Smooth muscle cell (in vitro differentiated cells): Measurements from ENCODE around the gene PFKFB4. TPM values are rescaled to one million over a fixed set of nuclear protein-coding genes. Genes with fewer than 3 reads are reported as not detected.
A peak's percentile ranks its signal among the peaks of the same experiment; 100 is the strongest.

Experiments
- DNase-seq: peaks from one replicate; lab custom pipeline; 2025; ENCODE audit not compliant: unreplicated experiment; lab: John Stamatoyannopoulos, UW
- H2AFZ ChIP-seq: fragments of 200-600 bp; sonication (generic); 2 replicates; pipeline ENCODE4 v1.6.0; 2016; ENCODE audit warnings: antibody characterized with exemption, low read depth, mild to moderate bottlenecking
- H3F3A ChIP-seq: fragments of 200-600 bp; sonication (generic); 2 replicates; pipeline ENCODE4 v1.6.0; 2017; ENCODE audit warnings: antibody characterized with exemption, low read depth
- H3K27ac ChIP-seq: fragments of 200-600 bp; sonication (generic); 2 replicates; pipeline ENCODE4 v1.5.1; 2016; ENCODE audit warnings: low read depth, mild to moderate bottlenecking
- H3K27me3 ChIP-seq: fragments of 200-600 bp; sonication (generic); 2 replicates; pipeline ENCODE4 v1.6.1; 2016; ENCODE audit warnings: low read depth, mild to moderate bottlenecking
- H3K36me3 ChIP-seq: fragments of 200-600 bp; sonication (generic); 2 replicates; pipeline ENCODE4 v1.5.1; 2016; ENCODE audit warnings: low read depth
- H3K4me1 ChIP-seq: fragments of 200-600 bp; sonication (generic); 2 replicates; pipeline ENCODE4 v1.5.1; 2016; ENCODE audit warnings: low read depth
- H3K4me2 ChIP-seq: fragments of 200-600 bp; sonication (generic); 2 replicates; pipeline ENCODE4 v1.6.0; 2016; ENCODE audit warnings: mild to moderate bottlenecking
- H3K4me3 ChIP-seq: fragments of 200-600 bp; sonication (generic); 2 replicates; pipeline ENCODE4 v1.5.1; 2016; ENCODE audit warnings: mild to moderate bottlenecking
- H3K79me2 ChIP-seq: fragments of 200-600 bp; sonication (generic); 2 replicates; pipeline ENCODE4 v1.6.0; 2016; ENCODE audit warnings: low read depth, mild to moderate bottlenecking
- H3K9ac ChIP-seq: fragments of 200-600 bp; sonication (generic); 2 replicates; pipeline ENCODE4 v1.6.0; 2016; ENCODE audit warnings: low read depth
- H3K9me3 ChIP-seq: fragments of 200-600 bp; sonication (generic); replicated peaks from 2 replicates; pipeline ENCODE4 v1.5.1; 2016; ENCODE audit warnings: low read depth
- H4K20me1 ChIP-seq: fragments of 200-600 bp; sonication (generic); 2 replicates; pipeline ENCODE4 v1.6.0; 2016; ENCODE audit warnings: low read depth
- WGBS: methylation state at CpG from one replicate; pipeline ENCODE4 v1.1.7; 2016; ENCODE audit warnings: low lambda C conversion rate; 5-methylcytosine and 5-hydroxymethylcytosine counted together
- polyA plus RNA-seq: library from polyadenylated mRNA; unstranded; fragments of >200 nt; fragmentation: Nextera tagmentation; extraction: Ambion mirVana; gene quantifications from 2 replicates; pipeline ENCODE4 v1.2.1, GENCODE V29; 2016
- total RNA-seq: library from RNA; depleted of rRNA; stranded (reverse); fragments of >200 nt; gene quantifications from 2 replicates; pipeline ENCODE4 v1.2.3, GENCODE V29; 2014
- TF ChIP-seq, protein P1 (sequence below): fragments of 200-600 bp; sonication (generic); IDR thresholded peaks from 2 replicates; pipeline ENCODE4 v1.5.1; 2017; ENCODE audit warnings: borderline replicate concordance, mild to moderate bottlenecking, antibody characterized with exemption; ENCODE audit not compliant: insufficient read depth, poor library complexity, severe bottlenecking

Gene PFKFB4
- total and polyA plus RNA-seq, 2 experiments from 2014 or later, result 37.4 to 48.8 TPM

DNA sequence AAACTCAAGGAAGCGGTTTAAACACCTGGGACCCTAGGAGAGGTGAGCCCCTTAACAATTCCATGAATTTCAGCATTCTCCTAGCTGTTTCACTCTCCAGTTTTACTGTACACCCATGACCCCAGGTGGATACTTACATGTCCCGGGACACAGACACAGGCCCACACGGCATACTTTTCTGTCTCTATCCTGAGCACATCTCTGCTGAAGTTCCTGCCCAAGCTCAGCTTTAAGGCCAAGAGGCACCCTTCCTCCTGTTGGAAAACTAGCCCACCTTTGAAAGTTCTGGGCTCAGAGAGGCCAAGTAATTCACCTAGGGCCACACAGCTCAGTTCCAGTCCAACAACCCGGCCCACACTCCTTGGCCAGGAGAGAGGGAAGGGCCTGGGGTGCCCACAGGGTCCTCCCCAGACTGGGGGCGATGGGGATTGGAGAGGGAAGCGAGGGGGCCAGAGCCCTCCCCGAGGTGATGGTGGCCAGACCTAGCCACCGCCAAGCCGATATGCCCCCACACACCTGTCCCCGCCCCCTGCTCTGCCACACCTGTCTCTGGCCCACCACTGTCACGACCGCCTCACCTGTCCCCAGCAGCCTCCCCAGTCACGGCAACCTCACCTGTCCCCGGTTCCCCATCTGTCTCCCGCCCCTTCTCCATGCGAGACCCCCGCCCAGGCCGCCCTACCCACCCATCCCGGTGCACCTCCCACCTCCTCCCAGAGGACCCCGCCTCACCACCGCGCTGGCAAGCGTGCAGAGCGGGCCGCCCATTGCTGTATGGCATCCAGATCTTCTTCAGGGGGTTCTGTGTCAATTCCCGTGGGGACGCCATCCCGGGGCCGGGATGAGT, 431 bp downstream of the PFKFB4 start:
- H3K4me1 ChIP-seq, result peaks cover 28% of the 10 kb centered on the region
- H3K27ac ChIP-seq, result no peak overlapping the region
- peaks cover 24% of the 10 kb centered on the region for H3F3A ChIP-seq
- no peaks in the 10 kb centered on the region for H3K36me3 ChIP-seq
- no peaks in the 10 kb centered on the region for H3K27me3 ChIP-seq
- H3K4me2 ChIP-seq, result peak overlapping the region; percentile 94
- H3K9ac ChIP-seq, result peak overlapping the region; percentile 47
- H3K79me2 ChIP-seq, result peaks cover 49% of the 10 kb centered on the region
- H3K4me3 ChIP-seq, result peak overlapping the region; percentile 79
- WGBS, result 28% methylated on average over 11 of the region's 29 CpGs
- no peaks in the 10 kb centered on the region for H3K9me3 ChIP-seq
- peaks cover 50% of the 10 kb centered on the region for H4K20me1 ChIP-seq
- DNase-seq, result no peak
- TF ChIP-seq, protein P1, sequence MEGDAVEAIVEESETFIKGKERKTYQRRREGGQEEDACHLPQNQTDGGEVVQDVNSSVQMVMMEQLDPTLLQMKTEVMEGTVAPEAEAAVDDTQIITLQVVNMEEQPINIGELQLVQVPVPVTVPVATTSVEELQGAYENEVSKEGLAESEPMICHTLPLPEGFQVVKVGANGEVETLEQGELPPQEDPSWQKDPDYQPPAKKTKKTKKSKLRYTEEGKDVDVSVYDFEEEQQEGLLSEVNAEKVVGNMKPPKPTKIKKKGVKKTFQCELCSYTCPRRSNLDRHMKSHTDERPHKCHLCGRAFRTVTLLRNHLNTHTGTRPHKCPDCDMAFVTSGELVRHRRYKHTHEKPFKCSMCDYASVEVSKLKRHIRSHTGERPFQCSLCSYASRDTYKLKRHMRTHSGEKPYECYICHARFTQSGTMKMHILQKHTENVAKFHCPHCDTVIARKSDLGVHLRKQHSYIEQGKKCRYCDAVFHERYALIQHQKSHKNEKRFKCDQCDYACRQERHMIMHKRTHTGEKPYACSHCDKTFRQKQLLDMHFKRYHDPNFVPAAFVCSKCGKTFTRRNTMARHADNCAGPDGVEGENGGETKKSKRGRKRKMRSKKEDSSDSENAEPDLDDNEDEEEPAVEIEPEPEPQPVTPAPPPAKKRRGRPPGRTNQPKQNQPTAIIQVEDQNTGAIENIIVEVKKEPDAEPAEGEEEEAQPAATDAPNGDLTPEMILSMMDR, result no peak
- no peak overlapping the region for H2AFZ ChIP-seq

DNA sequence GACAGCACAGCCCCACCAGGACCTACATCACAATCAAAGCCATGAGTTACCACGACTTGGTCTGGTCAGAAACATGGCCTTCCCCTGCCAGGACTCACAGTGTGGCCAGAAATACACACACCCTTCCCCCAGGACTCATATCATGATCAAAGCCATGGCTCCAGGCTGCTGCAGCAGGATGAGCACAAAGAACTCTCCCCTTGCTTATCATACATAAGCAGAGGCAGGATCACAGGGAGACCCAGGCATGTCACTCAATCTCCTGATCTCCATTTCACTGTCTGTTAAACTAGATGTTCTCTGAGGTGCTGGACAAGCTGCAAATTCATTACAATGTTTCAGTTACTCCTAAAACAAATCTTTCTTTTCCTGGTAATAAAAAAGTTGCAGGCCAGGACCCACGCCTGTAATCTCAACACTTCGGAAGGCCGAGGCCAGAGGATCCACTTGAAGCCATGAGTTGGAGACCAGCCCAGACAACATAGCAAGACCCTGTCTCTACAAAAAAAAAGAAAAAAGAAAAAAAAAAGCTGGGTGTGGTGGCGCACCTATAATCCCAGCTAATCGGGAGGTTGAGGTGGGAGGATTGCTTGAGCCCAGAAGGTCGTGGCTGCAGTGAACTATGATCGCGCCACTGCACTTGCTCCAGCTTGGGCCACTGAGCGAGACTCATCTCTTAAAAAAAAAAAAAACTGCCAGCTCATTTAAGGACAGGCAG, 1.2 kb downstream of the PFKFB4 start:
- H3F3A ChIP-seq, result peaks cover 21% of the 10 kb centered on the region
- H2AFZ ChIP-seq, result no peak overlapping the region
- no peaks in the 10 kb centered on the region for H3K27me3 ChIP-seq
- no peak for DNase-seq
- H4K20me1 ChIP-seq, result peaks cover 58% of the 10 kb centered on the region
- no peaks in the 10 kb centered on the region for H3K36me3 ChIP-seq
- H3K9me3 ChIP-seq, result no peaks in the 10 kb centered on the region
- no peak overlapping the region for H3K27ac ChIP-seq
- H3K9ac ChIP-seq, result peak overlapping the region; percentile 47
- 61% methylated on average over 10 of the region's 10 CpGs for WGBS
- H3K79me2 ChIP-seq, result peaks cover 49% of the 10 kb centered on the region
- peak overlapping the region; percentile 79 for H3K4me3 ChIP-seq
- TF ChIP-seq, protein P1, result no peak
- H3K4me1 ChIP-seq, result peaks cover 20% of the 10 kb centered on the region
- peak overlapping the region; percentile 94 for H3K4me2 ChIP-seq

DNA sequence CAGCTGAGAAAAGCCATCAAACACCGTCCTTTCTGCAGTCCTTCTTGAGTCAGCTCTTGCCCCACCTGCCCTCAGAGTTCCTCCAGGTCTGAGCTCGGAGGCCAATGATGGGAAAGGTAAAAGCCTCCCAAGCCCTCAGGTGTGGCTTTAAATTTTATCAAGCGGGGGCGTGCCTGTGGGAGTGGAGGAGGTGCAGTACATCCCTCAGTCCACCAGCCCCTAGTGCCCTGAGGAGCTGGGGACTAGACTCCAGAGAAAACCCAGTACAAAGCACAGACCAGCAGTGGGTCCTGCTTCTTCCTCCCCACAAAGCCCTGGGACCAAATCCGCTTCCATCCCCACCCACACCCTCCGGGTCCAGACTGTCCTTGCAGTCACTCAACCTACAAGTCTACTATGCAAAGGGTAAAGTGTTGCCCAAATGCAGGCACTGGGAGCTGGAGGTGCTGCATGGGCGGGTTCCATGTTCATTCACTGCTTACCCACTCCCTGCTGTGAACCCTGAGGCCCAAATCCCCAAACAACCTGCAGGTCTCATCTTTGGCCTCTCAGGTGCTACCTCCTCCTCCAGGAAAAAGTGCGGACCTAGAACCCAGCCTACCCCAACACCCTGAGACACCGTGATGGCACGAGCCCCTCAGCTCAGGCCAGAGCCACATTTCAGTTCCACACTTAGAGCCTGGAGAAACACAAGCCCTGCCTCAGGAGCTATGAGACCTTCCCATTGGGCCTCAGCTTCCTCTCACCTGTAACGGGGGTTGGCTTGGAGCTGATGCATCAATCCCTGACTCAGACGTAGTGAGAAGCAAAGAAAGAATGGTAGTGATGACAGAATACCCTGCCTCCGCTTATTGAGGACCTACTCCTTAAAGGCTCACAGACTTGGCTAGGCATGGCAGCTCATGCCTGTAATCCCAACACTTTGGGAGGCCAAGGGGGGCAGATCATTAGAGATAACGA, 2.4 kb downstream of the PFKFB4 start:
- Histone ChIP-seq H3K36me3 (no peaks in the 10 kb centered on the region), H3K27ac (no peak overlapping the region), H3K4me1 (peaks cover 17% of the 10 kb centered on the region), H4K20me1 (peaks cover 70% of the 10 kb centered on the region), H3K4me2 (peak overlapping the region; percentile 94), H3K79me2 (peaks cover 49% of the 10 kb centered on the region), H3F3A (peaks cover 11% of the 10 kb centered on the region), H3K4me3 (no peak overlapping the region), H3K27me3 (no peaks in the 10 kb centered on the region), H3K9me3 (no peaks in the 10 kb centered on the region), H2AFZ (no peak overlapping the region), H3K9ac (no peak overlapping the region)
- TF ChIP-seq, protein P1, result no peak
- no peak for DNase-seq
- 86% methylated on average over 14 of the region's 14 CpGs for WGBS
